ENCODE measurements around the gene CASP3.
"Not testable (repeated sequence)": the region's sequence is repeated elsewhere in the genome, so short reads cannot be mapped to it uniquely, and the experiment has no call there.

The CASP3 gene

DNA sequence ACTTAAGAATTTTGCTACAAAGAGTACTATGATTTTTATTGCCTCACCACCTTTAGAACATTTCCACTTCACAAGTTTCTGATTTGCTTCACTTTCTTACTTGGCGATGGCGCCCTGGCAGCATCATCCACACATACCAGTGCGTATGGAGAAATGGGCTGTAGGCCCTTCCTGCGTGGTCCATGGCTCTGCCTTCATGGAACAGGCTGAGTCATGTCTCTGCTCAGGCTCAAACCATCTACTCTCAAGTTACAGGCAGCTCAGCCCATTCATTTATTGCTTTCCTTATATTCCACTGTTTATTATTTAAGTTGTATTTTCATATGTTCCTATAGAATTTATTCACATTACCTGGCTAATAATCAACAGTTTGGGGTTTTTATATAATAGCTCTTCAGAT lies 21.1 kb downstream of the CASP3 start:
- DNase-seq = no peak

DNA sequence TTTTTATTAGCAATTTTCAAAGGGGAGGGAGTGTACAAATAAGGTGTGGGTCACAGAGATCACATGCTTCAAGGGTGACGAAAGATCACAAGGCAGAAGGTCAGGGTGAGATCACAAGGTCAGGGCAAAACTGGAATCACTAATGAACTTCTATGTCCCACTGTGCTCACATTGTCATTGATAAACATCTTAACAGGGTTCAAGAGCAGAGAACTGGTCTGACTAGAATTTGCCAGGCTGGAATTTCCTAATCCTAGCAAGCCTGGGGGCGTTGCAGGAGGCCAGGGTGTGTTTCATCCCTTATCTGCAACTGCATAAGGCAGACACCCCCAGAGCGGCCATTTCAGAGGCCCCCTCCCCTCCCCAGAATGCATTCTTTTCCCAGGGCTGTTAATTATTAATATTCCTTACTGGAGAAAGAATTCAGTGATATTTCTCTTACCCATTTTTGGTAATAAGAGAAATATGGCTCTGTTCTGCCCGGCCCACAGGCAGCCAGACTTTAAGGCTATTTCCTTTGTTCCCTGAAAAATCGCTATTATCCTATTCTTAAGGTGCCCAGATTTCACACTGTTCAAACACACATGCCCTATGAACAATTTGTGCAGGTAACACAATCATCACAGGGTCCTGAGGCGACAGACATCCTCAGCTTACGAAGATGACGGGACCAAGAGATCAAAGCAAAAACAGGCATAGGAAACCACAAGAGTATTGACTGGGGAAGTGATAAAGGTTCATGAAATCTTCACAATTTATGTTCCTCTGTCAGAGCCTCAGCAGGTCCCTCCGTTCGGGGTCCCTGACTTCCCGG lies 23.3 kb downstream of the CASP3 start:
- not testable (repeated sequence) for DNase-seq

- no peak for DNase-seq
Measured at GRCh38 chr4:184624972-184625554, 24.2 kb downstream of the CASP3 start.

- DNase-seq = not testable (repeated sequence)
Measured at GRCh38 chr4:184624504-184624903, 24.7 kb downstream of the CASP3 start.

DNA sequence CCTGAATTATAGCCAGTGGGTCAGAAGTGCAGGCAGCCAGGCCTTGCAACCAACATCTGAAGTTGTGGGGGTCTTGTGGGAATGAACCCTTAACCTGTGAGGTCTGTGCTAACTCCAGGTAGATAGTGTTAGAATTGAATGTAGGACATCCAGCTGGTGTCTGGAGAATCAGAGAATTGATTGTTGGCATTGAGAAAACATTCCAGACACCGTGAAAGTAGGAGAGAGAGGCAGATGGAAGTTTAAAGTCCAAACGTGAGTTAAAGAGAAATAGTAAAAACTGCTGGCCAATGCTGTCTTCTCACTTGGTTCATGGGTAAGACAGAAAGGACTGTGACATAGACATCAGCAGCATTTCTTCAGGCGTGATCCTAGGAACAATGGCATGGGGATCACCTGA lies 27.7 kb downstream of the CASP3 start:
- no peak for DNase-seq

GRCh38 chr4:184620212-184620867 lies 28.9 kb downstream of the CASP3 start:
- DNase-seq = no peak

GRCh38 chr4:184617600-184618196 lies 31.5 kb downstream of the CASP3 start:
- no peak for DNase-seq

GRCh38 chr4:184616633-184617551 lies 32.4 kb downstream of the CASP3 start:
- no peak for DNase-seq

DNA sequence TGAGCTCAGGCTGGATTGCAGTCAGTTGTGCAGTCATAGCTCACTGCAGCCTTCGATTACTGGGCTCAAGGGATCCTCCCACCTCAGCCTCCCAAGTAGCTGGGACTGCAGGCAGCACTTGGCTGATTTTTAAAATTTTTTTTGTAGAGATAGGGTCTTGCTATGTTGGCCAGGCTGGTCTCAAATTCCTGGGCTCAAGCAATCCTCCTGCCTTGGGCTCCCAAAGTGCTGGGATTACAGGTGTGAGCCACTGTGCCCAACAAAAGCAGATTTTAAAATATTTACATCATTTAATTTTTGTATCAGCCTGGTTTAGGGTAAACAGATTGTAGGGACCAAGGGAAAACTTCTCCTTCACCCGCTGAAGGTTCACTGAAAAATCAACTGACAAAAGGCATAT lies 33.1 kb downstream of the CASP3 start:
- not testable (repeated sequence) for DNase-seq

GRCh38 chr4:184614509-184614908 lies 34.7 kb downstream of the CASP3 start:
- no peak for DNase-seq

- no peak for DNase-seq
Measured at GRCh38 chr4:184613405-184613804, 35.8 kb downstream of the CASP3 start.

- no peak for DNase-seq
Measured at GRCh38 chr4:184612074-184612473, 37.2 kb downstream of the CASP3 start.

GRCh38 chr4:184607429-184607828 lies 41.8 kb downstream of the CASP3 start:
- DNase-seq = not testable (repeated sequence)

DNA sequence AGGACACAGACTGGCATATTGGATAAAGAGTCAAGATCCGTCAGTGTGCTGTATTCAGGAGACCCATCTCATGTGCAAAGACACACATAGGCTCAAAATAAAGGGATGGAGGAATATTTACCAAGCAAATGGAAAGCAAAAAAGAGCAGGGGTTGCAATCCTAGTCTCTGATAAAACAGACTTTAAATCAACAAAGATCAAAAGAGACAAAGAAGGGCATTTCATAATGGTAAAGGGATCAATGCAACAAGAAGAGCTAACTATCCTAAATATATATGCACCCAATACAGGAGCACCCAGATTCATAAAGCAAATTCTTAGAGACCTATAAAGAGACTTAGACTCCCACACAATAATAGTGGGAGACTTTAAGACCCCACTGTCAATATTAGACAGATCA lies 46.4 kb downstream of the CASP3 start:
- DNase-seq = not testable (repeated sequence)

GRCh38 chr4:184600982-184601381 lies 48.3 kb downstream of the CASP3 start:
- not testable (repeated sequence) for DNase-seq

- no peak for DNase-seq
Measured at GRCh38 chr4:184599492-184600135, 49.6 kb downstream of the CASP3 start.

- no peak for DNase-seq
Measured at GRCh38 chr4:184598753-184599491, 50.3 kb downstream of the CASP3 start.

DNA sequence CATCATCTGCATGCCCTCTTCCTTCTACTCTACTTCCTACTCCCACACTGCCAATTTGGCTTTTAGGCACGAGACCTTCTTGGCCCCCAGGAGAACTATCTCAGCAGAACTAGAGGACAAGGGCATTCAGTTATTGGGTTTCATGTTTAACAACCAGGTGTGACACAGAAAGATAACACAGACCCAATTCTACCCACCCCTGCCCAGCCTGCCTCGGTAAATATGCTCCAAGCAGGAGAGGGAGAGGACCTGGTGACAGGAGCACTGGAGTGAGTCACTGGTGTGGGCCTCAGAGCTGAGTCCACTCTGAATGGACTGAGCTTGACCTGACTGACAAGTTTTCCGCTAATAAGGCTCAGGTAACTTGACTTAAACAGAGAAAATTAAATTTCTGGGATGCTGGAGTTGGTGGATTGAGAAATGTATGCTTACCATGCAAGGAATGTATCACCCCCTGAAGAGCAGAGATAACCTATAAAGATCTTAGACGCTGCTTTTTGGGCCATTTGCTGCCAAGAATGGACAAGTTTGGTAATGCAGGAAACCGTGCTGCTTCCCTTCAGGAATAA lies 52.5 kb downstream of the CASP3 start:
- DNase-seq = no peak

DNA sequence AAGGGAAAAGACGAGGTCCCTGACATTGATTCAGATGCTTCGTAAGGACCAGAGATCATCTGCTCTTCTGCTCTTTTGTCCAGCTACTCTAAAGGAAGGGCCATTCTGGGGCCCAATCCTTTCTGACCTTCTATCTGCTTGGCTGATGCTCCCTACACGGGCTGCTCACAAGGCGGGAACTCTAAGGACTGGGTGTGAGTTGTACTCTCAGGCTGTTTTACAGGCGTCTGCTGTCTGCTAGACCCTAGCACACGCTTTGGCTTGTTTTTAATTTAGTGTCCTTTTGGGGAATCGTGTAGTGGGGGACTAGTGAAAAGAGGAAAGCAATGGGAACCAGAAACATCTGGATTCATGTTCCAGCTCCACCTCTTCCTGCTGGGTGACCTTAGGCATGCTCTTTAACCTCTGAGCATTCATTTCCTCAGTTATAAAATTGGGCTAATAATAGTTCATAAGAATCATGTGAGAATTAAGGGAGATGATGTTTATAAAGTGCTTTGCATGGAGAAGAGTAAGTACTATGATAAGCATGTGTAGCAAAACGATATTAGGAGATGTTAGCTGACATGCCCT lies 53.1 kb downstream of the CASP3 start:
- no peak for DNase-seq

DNA sequence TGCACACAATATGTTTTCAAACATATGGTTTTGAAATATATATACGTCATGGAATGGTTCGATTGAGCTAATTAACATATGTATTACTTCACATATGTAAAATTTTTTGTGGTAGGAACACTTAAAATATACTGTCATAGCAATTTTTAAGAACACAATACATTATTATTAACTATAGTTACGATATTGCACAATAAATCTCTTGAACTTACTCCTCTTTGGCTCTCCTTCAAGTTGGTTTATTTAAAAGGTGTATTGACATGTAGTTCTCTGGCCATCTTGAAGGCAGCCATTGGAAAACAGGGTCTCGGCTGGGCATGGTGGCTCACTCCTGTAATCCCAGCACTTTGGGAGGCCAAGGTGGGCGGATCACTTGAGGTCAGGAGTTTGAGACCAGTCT lies 53.8 kb downstream of the CASP3 start:
- DNase-seq = no peak

DNA sequence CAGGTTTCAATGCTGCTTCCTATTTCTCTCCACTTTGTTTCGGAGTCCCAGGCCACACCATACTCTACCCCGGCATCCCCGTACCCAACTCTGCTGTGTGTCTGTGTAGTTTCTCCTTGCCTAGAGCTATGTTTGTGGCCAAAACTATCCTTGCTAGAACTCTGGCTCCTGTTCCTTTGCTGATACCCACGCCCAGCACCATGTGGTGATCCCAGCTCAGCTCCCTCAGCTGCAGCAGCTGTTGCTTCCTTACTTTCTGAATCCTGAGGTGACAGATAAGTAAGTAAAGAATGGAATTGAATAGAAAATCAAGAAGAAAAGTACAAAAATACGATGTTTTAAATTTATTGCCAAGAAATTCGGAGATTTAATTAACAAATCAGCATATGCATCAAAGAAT lies 55.8 kb downstream of the CASP3 start:
- DNase-seq = no peak
